CD4-positive, CD25-positive, alpha-beta regulatory T cell (primary cell): ENCODE results near the gene NDUFA1. TPM values are rescaled to one million over a fixed set of nuclear protein-coding genes. Genes with fewer than 3 reads are reported as not detected.
A peak's percentile ranks its signal among the peaks of the same experiment; 100 is the strongest.

ENCODE experiments used
- ATAC-seq, 2 donors: fragments of 150-1000 bp; cut with Tn5 transposase; one replicate each; pipeline ENCODE4 v1.10.0; 2021; ENCODE audit warnings: low read depth in 2 of 2, moderate number of reproducible peaks in 2 of 2, moderate library complexity in 1 of 2
- DNase-seq, 3 donors: peaks; one replicate each; pipeline versions ENCODE4 v3.0.0 to v3.0.0-alpha.2; 2012 to 2022; ENCODE audit warnings: mixed read lengths in 1 of 3
- H3K27ac ChIP-seq: one replicate; pipeline ENCODE4 v1.7.0; 2013; ENCODE audit warnings: mild to moderate bottlenecking, low read length; ENCODE audit not compliant: insufficient read depth, poor library complexity, severe bottlenecking
- H3K27me3 ChIP-seq: one replicate; pipeline ENCODE4 v1.7.0; 2013; ENCODE audit warnings: low read length; ENCODE audit not compliant: control insufficient read depth, insufficient read depth
- H3K36me3 ChIP-seq: one replicate; pipeline ENCODE4 v1.7.0; 2013; ENCODE audit warnings: mild to moderate bottlenecking, low read length, moderate library complexity; ENCODE audit not compliant: control insufficient read depth, insufficient read depth
- H3K4me1 ChIP-seq: 2 replicates; pipeline ENCODE4 v1.7.0; 2013; ENCODE audit warnings: mild to moderate bottlenecking, low read length; ENCODE audit not compliant: insufficient read depth, control insufficient read depth, poor library complexity, severe bottlenecking
- H3K4me3 ChIP-seq: one replicate; pipeline ENCODE4 v1.7.0; 2013; ENCODE audit warnings: low read depth, mild to moderate bottlenecking, low read length, moderate library complexity
- H3K9me3 ChIP-seq, 2 experiments: 1 replicate in 1 of 2; 2 replicates in 1 of 2; pipeline ENCODE4 v1.7.0; 2013; ENCODE audit warnings: low read length in 2 of 2, mild to moderate bottlenecking in 1 of 2, moderate library complexity in 1 of 2; ENCODE audit not compliant: control insufficient read depth in 2 of 2
- H3K27ac Mint-ChIP-seq, 3 donors: one replicate each; pipeline ENCODE4 v1.8.0; 2020 to 2022; ENCODE audit warnings: mild to moderate bottlenecking in 3 of 3, mixed read lengths in 3 of 3, moderate library complexity in 2 of 3
- H3K27me3 Mint-ChIP-seq: one replicate; pipeline ENCODE4 v1.8.0; 2022; ENCODE audit warnings: mild to moderate bottlenecking, mixed read lengths
- H3K36me3 Mint-ChIP-seq: one replicate; pipeline ENCODE4 v1.8.0; 2020; ENCODE audit warnings: mixed read lengths
- H3K4me1 Mint-ChIP-seq, 4 donors: one replicate each; pipeline ENCODE4 v1.8.0; 2020 to 2022; ENCODE audit warnings: mixed read lengths in 4 of 4, mild to moderate bottlenecking in 1 of 4
- H3K4me3 Mint-ChIP-seq, 4 donors: one replicate each; pipeline ENCODE4 v1.8.0; 2020 to 2022; ENCODE audit warnings: mild to moderate bottlenecking in 4 of 4, mixed read lengths in 4 of 4, moderate library complexity in 3 of 4
- H3K9me3 Mint-ChIP-seq, 7 donors: one replicate each; pipeline ENCODE4 v1.8.0; 2020 to 2022; ENCODE audit warnings: mixed read lengths in 7 of 7, mild to moderate bottlenecking in 3 of 7, moderate library complexity in 2 of 7
- polyA plus RNA-seq, 4 donors: library from polyadenylated mRNA; unstranded; fragments of 300-500 nt; fragmentation: Illumina TruSeq; gene quantifications; one replicate each; pipeline ENCODE4 v1.2.3, GENCODE V29; 2021
- total RNA-seq: library from RNA; stranded (reverse); gene quantifications from one replicate; pipeline ENCODE4 v1.2.3, GENCODE V29; 2022

The NDUFA1 gene
- total and polyA plus RNA-seq, 5 donors from 2014 or later, result 56.6 to 456 (median 320) TPM

DNA sequence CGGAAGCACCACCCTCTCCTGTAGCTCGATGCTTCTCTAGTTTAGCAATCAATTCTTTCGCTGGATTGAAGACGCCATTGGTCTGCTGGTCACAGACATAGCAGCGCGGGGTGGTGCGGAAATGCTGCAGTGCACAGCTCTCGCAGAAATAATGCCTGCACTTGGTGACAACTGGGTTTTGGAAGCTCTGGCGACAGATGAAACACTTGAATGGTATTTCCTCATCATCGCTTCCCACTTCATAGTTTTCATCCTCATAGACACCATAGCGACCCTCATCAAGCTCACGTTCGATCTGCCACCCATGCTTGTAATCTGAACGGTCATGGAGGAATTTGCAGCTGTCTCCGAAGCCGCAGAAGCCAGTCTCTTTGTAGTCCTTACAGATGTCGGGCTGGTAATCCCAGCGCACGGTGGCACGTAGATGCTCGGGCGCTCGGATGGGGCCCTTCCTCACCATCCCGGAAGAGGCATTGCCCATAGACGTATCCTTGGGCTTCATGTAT is 953 bp upstream of the NDUFA1 start:
- Histone ChIP-seq H3K4me1 (peaks cover 6% of the 10 kb centered on the region), H3K27me3 (no peaks in the 10 kb centered on the region), H3K27ac (peak overlapping the region; percentile 96), H3K4me3 (peak overlapping the region; percentile 75), H3K9me3 (no peaks in the 10 kb centered on the region), H3K36me3 (no peaks in the 10 kb centered on the region)
- H3K4me1 Mint-ChIP-seq, result peaks cover 0 to 27% (median 9%) of the 10 kb centered on the region in 4 donors
- DNase-seq (peak; percentile 12 to 56 (median 32)), ATAC-seq (peak in 1 of 2 donors; percentile 3)
- peaks cover 9% of the 10 kb centered on the region for H3K27me3 Mint-ChIP-seq
- H3K36me3 Mint-ChIP-seq, result no peaks in the 10 kb centered on the region
- H3K27ac Mint-ChIP-seq, result peak overlapping the region; percentile 97 to 99 (median 99)
- peak overlapping the region; percentile 95 to 100 (median 97) for H3K4me3 Mint-ChIP-seq
- no peaks in the 10 kb centered on the region for H3K9me3 Mint-ChIP-seq

- Mint-ChIP-seq H3K9me3 (no peaks in the 10 kb centered on the region), H3K4me1 (peaks cover 0 to 27% (median 9%) of the 10 kb centered on the region in 4 donors), H3K27ac (peak overlapping the region; percentile 97 to 99 (median 99)), H3K4me3 (peak overlapping the region; percentile 95 to 100 (median 97)), H3K27me3 (peaks cover 9% of the 10 kb centered on the region), H3K36me3 (no peaks in the 10 kb centered on the region)
- peak overlapping the region; percentile 96 for H3K27ac ChIP-seq
- no peaks in the 10 kb centered on the region for H3K9me3 ChIP-seq
- no peaks in the 10 kb centered on the region for H3K27me3 ChIP-seq
- ATAC-seq, result peak; percentile 33 to 41
- H3K4me3 ChIP-seq, result peak overlapping the region; percentile 75
- peaks cover under 1% of the 10 kb centered on the region for H3K36me3 ChIP-seq
- peaks cover 6% of the 10 kb centered on the region for H3K4me1 ChIP-seq
- no peak for DNase-seq
Measured at GRCh38 chrX:119871245-119871598, 410 bp upstream of the NDUFA1 start.

DNA sequence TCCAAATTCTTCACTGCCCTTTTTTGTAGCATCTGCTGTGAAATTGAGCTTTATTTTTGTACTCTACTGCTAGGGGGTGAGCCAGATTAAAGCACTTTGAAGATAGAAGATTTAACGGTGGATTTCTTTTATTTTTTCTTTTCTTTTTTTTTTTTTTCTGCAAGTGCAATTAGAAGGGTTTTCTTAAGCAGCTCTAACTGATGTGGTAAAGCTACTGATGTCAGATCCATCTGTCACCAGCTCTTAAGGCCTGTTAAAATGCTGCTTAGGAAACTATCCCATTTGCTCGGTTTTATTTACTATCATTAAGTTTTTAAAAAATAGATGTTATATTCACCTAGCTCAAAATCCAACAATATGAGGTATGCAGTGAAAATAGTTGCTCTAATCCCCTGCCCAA is 7.1 kb downstream of the NDUFA1 start:
- H3K9me3 Mint-ChIP-seq, result no peaks in the 10 kb centered on the region
- H3K4me3 ChIP-seq, result no peak overlapping the region
- no peaks in the 10 kb centered on the region for H3K27me3 ChIP-seq
- no peak overlapping the region for H3K27ac ChIP-seq
- H3K27ac Mint-ChIP-seq, result peak overlapping the region in 1 of 3 donors; percentile 43
- ATAC-seq (no peak), DNase-seq (no peak)
- H3K4me3 Mint-ChIP-seq, result no peak overlapping the region
- peaks cover 5% of the 10 kb centered on the region for H3K36me3 ChIP-seq
- peaks cover 3% of the 10 kb centered on the region for H3K4me1 ChIP-seq
- no peaks in the 10 kb centered on the region for H3K36me3 Mint-ChIP-seq
- no peaks in the 10 kb centered on the region for H3K27me3 Mint-ChIP-seq
- no peaks in the 10 kb centered on the region for H3K9me3 ChIP-seq
- H3K4me1 Mint-ChIP-seq, result peaks cover 0 to 17% (median 10%) of the 10 kb centered on the region in 4 donors

- Mint-ChIP-seq H3K4me3 (peak overlapping the region in 1 of 4 donors; percentile 21), H3K27ac (peak overlapping the region in 2 of 3 donors; percentile 48 to 60), H3K27me3 (no peaks in the 10 kb centered on the region), H3K4me1 (peaks cover 0 to 16% (median 10%) of the 10 kb centered on the region in 4 donors), H3K9me3 (no peaks in the 10 kb centered on the region), H3K36me3 (no peaks in the 10 kb centered on the region)
- DNase-seq (peak in 1 of 3 donors; percentile 27), ATAC-seq (no peak)
- Histone ChIP-seq H3K36me3 (peaks cover 5% of the 10 kb centered on the region), H3K4me3 (no peak overlapping the region), H3K4me1 (no peaks in the 10 kb centered on the region), H3K27ac (no peak overlapping the region), H3K9me3 (no peaks in the 10 kb centered on the region), H3K27me3 (no peaks in the 10 kb centered on the region)
Measured at GRCh38 chrX:119880076-119880475, 8.4 kb downstream of the NDUFA1 start.

- H3K9me3 ChIP-seq, result no peaks in the 10 kb centered on the region
- H3K36me3 ChIP-seq, result peaks cover 5% of the 10 kb centered on the region
- peaks cover 0 to 16% (median 10%) of the 10 kb centered on the region in 4 donors for H3K4me1 Mint-ChIP-seq
- H3K27me3 Mint-ChIP-seq, result no peaks in the 10 kb centered on the region
- no peak overlapping the region for H3K4me3 ChIP-seq
- H3K27ac ChIP-seq, result no peak overlapping the region
- ATAC-seq (peak; percentile 71 to 84), DNase-seq (peak in 2 of 3 donors; percentile 45 to 73)
- no peaks in the 10 kb centered on the region for H3K4me1 ChIP-seq
- no peaks in the 10 kb centered on the region for H3K9me3 Mint-ChIP-seq
- peak overlapping the region in 1 of 4 donors; percentile 50 for H3K4me3 Mint-ChIP-seq
- H3K36me3 Mint-ChIP-seq, result no peaks in the 10 kb centered on the region
- peak overlapping the region in 2 of 3 donors; percentile 48 to 60 for H3K27ac Mint-ChIP-seq
- H3K27me3 ChIP-seq, result no peaks in the 10 kb centered on the region
Measured at GRCh38 chrX:119880552-119881437, 9.2 kb downstream of the NDUFA1 start.

DNA sequence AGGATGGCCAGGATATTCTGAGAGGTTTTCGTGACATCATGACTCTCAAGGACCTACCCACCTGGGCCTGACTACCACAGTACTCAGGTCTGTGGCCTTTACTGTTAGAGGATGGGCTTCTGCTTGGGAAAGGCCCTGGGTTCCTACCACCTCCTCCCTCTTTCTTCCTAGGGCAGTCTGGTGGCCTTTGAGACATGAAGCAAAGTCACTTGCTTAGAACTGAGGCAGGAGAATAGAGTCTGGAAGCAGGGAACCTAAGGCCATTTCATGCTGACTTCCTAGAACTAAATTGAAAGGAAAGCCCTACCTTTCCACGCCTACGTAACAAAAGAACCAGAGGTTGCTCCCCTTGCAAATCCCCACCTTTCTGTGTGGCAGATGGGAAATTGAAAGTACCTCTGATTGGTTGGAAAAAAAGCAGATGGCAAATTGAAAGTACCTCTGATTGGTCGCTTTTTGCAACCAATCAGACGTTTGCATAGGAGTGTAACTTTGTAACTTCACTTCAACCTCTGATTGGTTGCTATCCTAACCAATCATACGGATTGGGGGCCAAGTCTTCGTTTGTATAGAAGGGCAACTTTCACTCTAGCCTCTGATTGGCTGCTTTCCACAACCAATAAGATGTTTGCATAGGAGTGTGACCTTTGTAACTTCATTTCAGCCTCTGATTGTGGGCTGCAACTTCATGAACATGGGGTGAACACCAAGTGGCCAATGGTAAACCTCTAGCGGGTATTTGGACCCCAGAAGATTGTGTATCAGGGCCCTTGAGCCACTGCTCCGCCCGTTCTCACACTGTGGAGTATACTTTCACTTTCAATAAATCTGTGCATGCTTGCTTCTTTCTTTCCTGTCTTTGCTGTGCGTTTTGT is 14.2 kb downstream of the NDUFA1 start:
- Mint-ChIP-seq H3K9me3 (peaks cover 0 to 1% (median 0%) of the 10 kb centered on the region in 7 donors), H3K4me1 (peaks cover 0 to 16% (median 8%) of the 10 kb centered on the region in 4 donors)

DNA sequence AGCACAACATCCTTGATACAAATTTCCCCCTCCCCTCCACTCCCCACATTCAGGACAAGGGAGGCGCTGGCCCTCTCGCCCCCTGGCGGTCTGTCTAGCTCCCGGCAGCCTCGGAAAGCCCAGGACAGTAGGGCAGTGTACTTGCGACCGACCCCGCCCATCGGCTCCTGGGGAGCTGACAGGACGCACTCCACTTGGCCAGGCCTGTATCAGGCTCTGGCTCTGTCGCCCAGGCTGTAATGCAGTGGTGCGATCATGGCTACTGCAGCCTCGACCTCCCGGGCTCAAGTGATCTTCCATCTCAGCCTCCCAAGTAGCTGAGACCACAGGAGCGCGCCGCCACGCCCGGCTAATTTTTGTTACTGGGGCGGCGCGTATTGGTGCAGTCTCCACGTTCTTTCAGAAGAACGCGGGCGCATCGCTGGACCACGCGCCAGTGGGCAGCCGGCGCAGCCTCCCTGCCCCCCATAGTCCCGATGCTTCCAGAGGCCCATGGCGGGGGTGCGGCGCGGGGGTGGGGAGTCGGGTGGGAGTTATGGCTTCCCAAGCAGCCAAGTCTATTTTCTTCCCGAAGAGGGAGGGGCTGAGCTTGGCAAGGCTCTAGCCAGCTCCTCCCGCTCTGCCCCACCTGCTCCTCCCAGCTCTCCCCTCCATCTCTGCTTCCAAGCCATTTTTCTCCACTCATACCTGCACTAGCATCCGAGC is 16.2 kb downstream of the NDUFA1 start:
- H3K27me3 Mint-ChIP-seq, result peaks cover 4% of the 10 kb centered on the region
- peak overlapping the region in 2 of 4 donors; percentile 5 to 75 for H3K4me3 Mint-ChIP-seq
- peaks cover 0 to 1% (median 0%) of the 10 kb centered on the region in 7 donors for H3K9me3 Mint-ChIP-seq
- Histone ChIP-seq H3K27me3 (no peaks in the 10 kb centered on the region), H3K36me3 (no peaks in the 10 kb centered on the region), H3K4me3 (no peak overlapping the region), H3K9me3 (no peaks in the 10 kb centered on the region), H3K27ac (no peak overlapping the region), H3K4me1 (no peaks in the 10 kb centered on the region)
- peak; percentile 33 to 65 (median 49) for DNase-seq
- no peaks in the 10 kb centered on the region for H3K36me3 Mint-ChIP-seq
- H3K27ac Mint-ChIP-seq, result no peak overlapping the region
- ATAC-seq, result peak; percentile 69 to 78
- peaks cover 0 to 12% (median 6%) of the 10 kb centered on the region in 4 donors for H3K4me1 Mint-ChIP-seq

More for the DNA sequence above, 14.2 kb downstream of the NDUFA1 start:
- Histone ChIP-seq H3K36me3 (no peaks in the 10 kb centered on the region), H3K27me3 (no peaks in the 10 kb centered on the region), H3K4me3 (peak overlapping the region; percentile 69), H3K27ac (no peak overlapping the region), H3K9me3 (no peaks in the 10 kb centered on the region), H3K4me1 (no peaks in the 10 kb centered on the region)
- Mint-ChIP-seq H3K27ac (peak overlapping the region in 1 of 3 donors; percentile 30), H3K27me3 (peaks cover 4% of the 10 kb centered on the region), H3K4me3 (peak overlapping the region; percentile 53 to 78 (median 66)), H3K36me3 (no peaks in the 10 kb centered on the region)
- peak; percentile 43 to 45 for ATAC-seq
- peak in 2 of 3 donors; percentile 48 to 69 for DNase-seq
